Vagina (tissue), 2 donors: Measurements from ENCODE around the gene KIF23.

Experiments
- CTCF ChIP-seq, 3 experiments: fragments of 450-650 bp in 2 of 3; fragments of 200-600 bp in 1 of 3; sonication (generic) in 1 of 3; IDR thresholded peaks; one replicate each; pipeline ENCODE4 v1.5.1; 2017 to 2019; ENCODE audit warnings: antibody characterized with exemption in 3 of 3, mild to moderate bottlenecking in 2 of 3, moderate library complexity in 2 of 3
- POLR2A ChIP-seq, 2 donors: fragments of 450-650 bp; IDR thresholded peaks; one replicate each; pipeline ENCODE4 v1.6.1; 2017; ENCODE audit warnings: antibody characterized with exemption in 2 of 2, mild to moderate bottlenecking in 2 of 2, moderate library complexity in 2 of 2
- POLR2AphosphoS5 ChIP-seq, 2 donors: sonication (generic); formaldehyde crosslinking; IDR thresholded peaks; one replicate each; pipeline ENCODE4 v1.9.0; 2017; ENCODE audit warnings: antibody characterized with exemption in 2 of 2, mild to moderate bottlenecking in 2 of 2, low read depth in 1 of 2; ENCODE audit not compliant: insufficient read depth in 1 of 2

GRCh38 chr15:69389426-69389825, 24.7 kb upstream of the KIF23 start:
- TF ChIP-seq CTCF (IDR thresholded peaks at IDR 0.05) (no peak), POLR2AphosphoS5 (IDR thresholded peaks at IDR 0.05; ENCODE audit: insufficient read depth in 1 of 2, low read depth in 1 of 2) (no peak), POLR2A (IDR thresholded peaks at IDR 0.05) (no peak)
